Fibroblast of lung (primary cell): Measurements from ENCODE around the gene IMMP2L. TPM values are rescaled to one million over a fixed set of nuclear protein-coding genes. Genes with fewer than 3 reads are reported as not detected.

Source experiments
- DNase-seq, 2 donors: peaks; one replicate each; pipeline versions ENCODE4 v3.0.0 to v3.0.0-alpha.2; 2010; ENCODE audit warnings: low read depth in 2 of 2
- H2AFZ ChIP-seq: 2 replicates; pipeline ENCODE4 v1.5.1; 2012; ENCODE audit warnings: low read length, control low read depth, inconsistent platforms
- H3K27ac ChIP-seq: 2 replicates; pipeline ENCODE4 v1.5.1; 2011; ENCODE audit warnings: low read length, control low read depth; ENCODE audit not compliant: insufficient read depth
- H3K27me3 ChIP-seq: 2 replicates; pipeline ENCODE4 v1.5.1; 2011; ENCODE audit warnings: mild to moderate bottlenecking, low read length; ENCODE audit not compliant: control insufficient read depth, insufficient read depth
- H3K36me3 ChIP-seq: 2 replicates; pipeline ENCODE4 v1.5.1; 2011; ENCODE audit warnings: low read length; ENCODE audit not compliant: control insufficient read depth, insufficient read depth
- H3K4me1 ChIP-seq: 2 replicates; pipeline ENCODE4 v1.5.1; 2011; ENCODE audit warnings: low read length; ENCODE audit not compliant: control insufficient read depth, insufficient read depth; ENCODE audit errors: extremely low read depth
- H3K4me2 ChIP-seq: 2 replicates; pipeline ENCODE4 v1.5.1; 2011; ENCODE audit warnings: low read length, control low read depth; ENCODE audit not compliant: insufficient read depth; ENCODE audit errors: extremely low read depth
- H3K4me3 ChIP-seq, 4 experiments: fragments of 200-600 bp in 1 of 4; sonication (generic) in 1 of 4; replicated peaks in 1 of 4; 2 replicates each; pipeline ENCODE4 v1.5.1; 2011 to 2016; ENCODE audit warnings: low read length in 4 of 4, low read depth in 3 of 4, mild to moderate bottlenecking in 3 of 4, control low read depth in 2 of 4, inconsistent platforms in 1 of 4, mixed read lengths in 1 of 4; ENCODE audit not compliant: insufficient read depth in 1 of 4; ENCODE audit errors: control extremely low read depth in 1 of 4
- H3K79me2 ChIP-seq: 2 replicates; pipeline ENCODE4 v1.5.1; 2012; ENCODE audit warnings: mild to moderate bottlenecking, low read length, inconsistent platforms; ENCODE audit not compliant: control insufficient read depth, insufficient read depth
- H3K9ac ChIP-seq: 2 replicates; pipeline ENCODE4 v1.5.1; 2011; ENCODE audit warnings: mild to moderate bottlenecking, low read length, control low read depth; ENCODE audit not compliant: insufficient read depth
- H3K9me3 ChIP-seq: 2 replicates; pipeline ENCODE4 v1.5.1; 2012; ENCODE audit warnings: low read depth, low read length; ENCODE audit not compliant: control insufficient read depth, insufficient read depth
- H4K20me1 ChIP-seq: 2 replicates; pipeline ENCODE4 v1.5.1; 2011; ENCODE audit warnings: low read length; ENCODE audit not compliant: control insufficient read depth, insufficient read depth; ENCODE audit errors: extremely low read depth
- CTCF ChIP-seq, 2 donors: IDR thresholded peaks in 1 of 2; conservative IDR thresholded peaks in 1 of 2; 1 replicate in 1 of 2; 2 replicates in 1 of 2; pipeline ENCODE4 v1.5.1; 2011 to 2012; ENCODE audit warnings: low read length in 2 of 2, control low read depth in 1 of 2, inconsistent platforms in 1 of 2, low read depth in 1 of 2, mild to moderate bottlenecking in 1 of 2
- EZH2 ChIP-seq: IDR thresholded peaks from 2 replicates; pipeline ENCODE4 v1.5.1; 2012; ENCODE audit warnings: low read length, control low read depth, mild to moderate bottlenecking; ENCODE audit errors: missing control alignments
- polyA plus RNA-seq, 2 donors: library from polyadenylated mRNA; depleted of rRNA in 1 of 2; stranded (reverse) in 1 of 2; unstranded in 1 of 2; fragments of >200 nt; gene quantifications; 2 replicates each; pipeline ENCODE4 v1.2.1, GENCODE V29; 2011 to 2012; ENCODE audit warnings: missing spikeins in 1 of 2
- total RNA-seq: library from RNA; depleted of rRNA; stranded (reverse); fragments of >200 nt; gene quantifications from 2 replicates; pipeline ENCODE4 v1.2.1, GENCODE V29; 2014

Gene IMMP2L
- total and polyA plus RNA-seq, 2 donors (not counting 1 experiment from before 2014, with no cell fraction given), result 6.9 to 14.4 TPM

- no peak overlapping the region for H3K4me2 ChIP-seq
- H3K27ac ChIP-seq, result no peak overlapping the region
- H3K4me1 ChIP-seq, result no peaks in the 10 kb centered on the region
- H4K20me1 ChIP-seq, result no peaks in the 10 kb centered on the region
- no peaks in the 10 kb centered on the region for H3K27me3 ChIP-seq
- TF ChIP-seq EZH2 (no peak), CTCF (conservative IDR thresholded peaks at IDR 0.05 in 1 of 2, IDR thresholded peaks at IDR 0.05 in 1 of 2; ENCODE audit: low read depth in 1 of 2, low read length in 2 of 2) (no peak)
- H3K9me3 ChIP-seq, result no peaks in the 10 kb centered on the region
- no peaks in the 10 kb centered on the region for H3K36me3 ChIP-seq
- no peak for DNase-seq
- no peaks in the 10 kb centered on the region for H3K79me2 ChIP-seq
- no peak overlapping the region for H2AFZ ChIP-seq
- no peak overlapping the region for H3K9ac ChIP-seq
- H3K4me3 ChIP-seq, result no peak overlapping the region
Measured at GRCh38 chr7:111510584-111511378, 51.5 kb downstream of the IMMP2L start.

- TF ChIP-seq EZH2, result no peak
- no peak for TF ChIP-seq CTCF (conservative IDR thresholded peaks at IDR 0.05 in 1 of 2, IDR thresholded peaks at IDR 0.05 in 1 of 2; ENCODE audit: low read depth in 1 of 2, low read length in 2 of 2)
- H3K4me1 ChIP-seq, result no peaks in the 10 kb centered on the region
- H3K4me2 ChIP-seq, result no peak overlapping the region
- no peaks in the 10 kb centered on the region for H3K36me3 ChIP-seq
- H3K27me3 ChIP-seq, result no peaks in the 10 kb centered on the region
- H3K9ac ChIP-seq, result no peak overlapping the region
- H3K27ac ChIP-seq, result no peak overlapping the region
- no peaks in the 10 kb centered on the region for H3K79me2 ChIP-seq
- no peaks in the 10 kb centered on the region for H4K20me1 ChIP-seq
- DNase-seq, result no peak
- no peak overlapping the region for H3K4me3 ChIP-seq
- no peaks in the 10 kb centered on the region for H3K9me3 ChIP-seq
- H2AFZ ChIP-seq, result no peak overlapping the region
Measured at GRCh38 chr7:111510062-111510461, 52.2 kb downstream of the IMMP2L start.

- no peak overlapping the region for H3K9ac ChIP-seq
- H3K27me3 ChIP-seq, result no peaks in the 10 kb centered on the region
- no peak overlapping the region for H2AFZ ChIP-seq
- no peak overlapping the region for H3K4me2 ChIP-seq
- H3K9me3 ChIP-seq, result no peaks in the 10 kb centered on the region
- H3K36me3 ChIP-seq, result no peaks in the 10 kb centered on the region
- TF ChIP-seq CTCF (conservative IDR thresholded peaks at IDR 0.05 in 1 of 2, IDR thresholded peaks at IDR 0.05 in 1 of 2; ENCODE audit: low read depth in 1 of 2, low read length in 2 of 2) (no peak), EZH2 (no peak)
- H3K4me3 ChIP-seq, result no peak overlapping the region
- no peaks in the 10 kb centered on the region for H3K4me1 ChIP-seq
- H3K27ac ChIP-seq, result no peak overlapping the region
- H4K20me1 ChIP-seq, result no peaks in the 10 kb centered on the region
- no peak for DNase-seq
- H3K79me2 ChIP-seq, result no peaks in the 10 kb centered on the region
Measured at GRCh38 chr7:111509288-111509687, 53.0 kb downstream of the IMMP2L start.
